Prostate gland (tissue), 2 donors: ENCODE results near the gene HDAC1.

Source experiments
- CTCF ChIP-seq, 4 experiments: fragments of 200-600 bp in 2 of 4; fragments of 450-650 bp in 2 of 4; sonication (generic) in 2 of 4; IDR thresholded peaks; 1 replicate in 3 of 4; 2 replicates in 1 of 4; pipeline ENCODE4 v1.5.1; 2016 to 2019; ENCODE audit warnings: antibody characterized with exemption in 4 of 4, mild to moderate bottlenecking in 2 of 4, moderate library complexity in 2 of 4
- POLR2A ChIP-seq: fragments of 450-650 bp; IDR thresholded peaks from one replicate; pipeline ENCODE4 v1.6.1; 2016; ENCODE audit warnings: antibody characterized with exemption, mild to moderate bottlenecking
- POLR2AphosphoS5 ChIP-seq: sonication (generic); formaldehyde crosslinking; IDR thresholded peaks from one replicate; pipeline ENCODE4 v1.6.1; 2017; ENCODE audit warnings: antibody characterized with exemption

GRCh38 chr1:32334274-32334861, 42.5 kb downstream of the HDAC1 start:
- TF ChIP-seq CTCF (IDR thresholded peaks at IDR 0.05) (no peak), POLR2A (no peak), POLR2AphosphoS5 (no peak)
